ENCODE measurements around the gene BCL11B. TPM values are rescaled to one million over a fixed set of nuclear protein-coding genes. Genes with fewer than 3 reads are reported as not detected.

Gene BCL11B
- polyA plus RNA-seq, 1 donor: 1.4 TPM

DNA sequence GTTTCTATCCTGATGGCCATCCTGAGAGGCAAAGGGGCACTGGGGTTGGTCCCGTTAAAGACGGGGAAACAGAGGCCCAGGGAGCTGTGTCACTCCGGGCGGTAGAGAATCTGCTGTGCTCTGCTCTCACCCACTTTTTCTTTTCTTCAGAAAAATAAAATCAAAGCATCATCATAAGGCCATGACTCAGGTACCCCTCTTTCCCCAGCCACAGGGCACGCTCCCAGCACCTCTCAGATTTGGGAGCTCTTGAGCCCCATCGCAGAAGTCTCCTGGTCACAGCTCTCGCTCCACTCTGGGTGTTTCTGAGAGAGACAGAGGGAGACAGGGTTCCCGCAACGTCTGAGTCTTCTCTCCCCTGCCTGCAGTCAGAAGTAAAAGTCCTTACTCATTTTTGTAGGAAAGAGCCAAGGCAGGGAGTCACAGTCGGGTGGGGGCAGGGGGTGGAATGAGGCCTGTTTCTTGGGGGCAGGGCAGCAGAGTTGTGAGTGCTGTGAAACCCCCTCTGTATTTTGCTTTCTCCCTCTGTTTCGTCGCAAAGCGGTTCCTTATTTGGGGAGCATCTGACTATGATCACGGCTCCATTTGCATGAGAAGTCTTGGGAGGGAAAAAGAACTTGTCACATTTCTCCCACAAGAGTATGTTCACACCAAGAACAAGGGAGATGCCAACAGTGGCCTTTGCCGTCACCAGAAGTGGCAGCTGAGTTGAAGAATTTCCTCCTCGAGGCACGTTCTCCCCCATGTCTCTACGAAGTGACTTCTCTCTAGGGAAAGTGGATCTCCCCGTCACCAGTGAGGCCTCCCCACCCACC lies 139.0 kb downstream of the BCL11B start:
- DNase-seq: no peak

DNA sequence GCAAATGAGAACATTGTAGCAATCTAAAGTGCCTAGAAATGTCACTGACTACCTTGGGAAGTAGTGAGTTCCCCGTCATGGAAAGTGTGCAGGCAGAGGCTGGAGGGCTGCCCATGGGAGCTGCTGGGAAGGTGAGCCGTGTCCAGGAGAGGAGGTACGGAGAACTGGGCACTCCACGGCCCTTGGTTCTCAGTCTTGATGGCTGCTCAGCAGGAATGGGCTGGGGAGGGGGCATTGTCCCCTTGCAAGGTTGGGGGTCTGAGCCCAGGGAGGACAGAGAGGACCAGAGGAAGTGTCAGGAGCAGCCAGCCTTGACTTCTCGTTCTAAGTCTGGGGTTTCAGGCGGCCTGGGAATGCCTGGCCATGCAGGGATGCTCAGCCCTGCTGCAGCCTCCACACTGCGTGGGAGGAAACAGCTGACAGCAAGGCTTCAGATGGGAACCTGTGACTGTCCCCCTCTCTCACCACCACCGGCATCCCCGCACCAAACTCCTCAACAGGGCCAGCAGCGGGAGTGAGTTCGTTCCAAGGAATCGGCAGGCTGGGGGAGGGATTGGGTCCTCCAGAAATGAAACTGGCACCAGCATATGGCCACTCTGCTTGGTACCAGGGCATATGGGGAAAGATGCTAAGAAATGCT lies 140.2 kb downstream of the BCL11B start:
- no peak for DNase-seq

DNA sequence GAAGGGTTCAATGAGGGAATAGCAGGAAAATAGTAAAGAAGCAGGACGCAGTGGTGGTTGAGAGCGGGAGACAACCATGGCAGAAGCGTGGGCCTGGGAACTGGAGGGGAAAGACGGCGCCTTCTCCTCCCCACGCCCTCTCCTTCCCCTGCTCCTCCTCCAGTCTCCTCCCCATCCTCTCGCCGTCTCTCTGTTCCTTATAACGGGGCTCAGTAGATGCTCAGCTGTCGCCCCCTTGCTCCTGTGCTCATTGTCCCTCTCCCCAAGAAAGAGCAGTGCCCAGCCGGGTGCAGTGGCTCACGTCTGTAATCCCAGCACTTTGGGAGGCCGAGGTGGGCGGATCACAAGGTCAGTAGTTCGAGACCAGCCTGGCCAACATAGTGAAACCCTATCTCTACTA lies 142.0 kb downstream of the BCL11B start:
- DNase-seq: no peak

DNA sequence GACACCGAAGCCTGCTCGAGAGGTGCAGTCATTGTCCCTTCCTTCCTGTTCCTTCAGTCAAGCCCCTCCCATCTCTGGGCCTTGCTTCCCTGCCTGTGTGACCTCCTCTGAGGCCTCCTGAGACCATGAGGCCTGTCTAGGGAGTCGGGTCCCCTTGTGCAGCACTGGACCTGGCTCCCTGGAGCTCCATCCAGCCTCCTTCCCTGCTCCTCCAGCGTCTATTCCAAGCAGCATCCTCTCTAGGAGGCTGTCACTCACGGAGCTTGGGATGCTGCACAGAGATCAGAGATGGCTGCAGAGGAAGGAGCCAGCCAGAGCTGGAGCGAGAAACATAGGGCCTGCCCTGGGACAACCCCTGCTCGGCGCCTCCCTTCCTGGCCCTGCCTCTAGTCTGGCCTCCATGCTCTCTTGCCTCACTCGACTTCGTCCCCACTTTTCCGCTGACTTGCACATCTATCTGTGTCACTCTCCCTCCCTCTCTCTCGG lies 142.7 kb downstream of the BCL11B start:
- DNase-seq: no peak

DNA sequence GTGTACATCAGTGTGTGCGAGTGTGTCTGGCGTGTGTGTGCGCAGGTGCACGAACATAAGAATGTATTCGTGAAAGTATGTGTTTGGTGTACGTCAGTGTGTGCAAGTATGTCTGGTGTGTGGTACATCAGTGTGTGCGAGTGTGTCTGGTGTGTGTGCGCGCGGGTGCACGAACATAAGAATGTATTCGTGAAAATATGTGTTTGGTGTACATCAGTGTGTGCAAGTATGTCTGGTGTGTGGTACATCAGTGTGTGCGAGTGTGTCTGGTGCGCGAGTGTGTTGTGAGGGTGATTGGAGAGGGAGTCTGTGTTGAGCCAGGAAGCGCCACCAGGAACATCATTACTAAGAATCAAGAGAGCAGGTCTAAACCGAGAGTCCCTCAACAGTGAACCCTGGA lies 143.8 kb downstream of the BCL11B start:
- no peak for DNase-seq

DNA sequence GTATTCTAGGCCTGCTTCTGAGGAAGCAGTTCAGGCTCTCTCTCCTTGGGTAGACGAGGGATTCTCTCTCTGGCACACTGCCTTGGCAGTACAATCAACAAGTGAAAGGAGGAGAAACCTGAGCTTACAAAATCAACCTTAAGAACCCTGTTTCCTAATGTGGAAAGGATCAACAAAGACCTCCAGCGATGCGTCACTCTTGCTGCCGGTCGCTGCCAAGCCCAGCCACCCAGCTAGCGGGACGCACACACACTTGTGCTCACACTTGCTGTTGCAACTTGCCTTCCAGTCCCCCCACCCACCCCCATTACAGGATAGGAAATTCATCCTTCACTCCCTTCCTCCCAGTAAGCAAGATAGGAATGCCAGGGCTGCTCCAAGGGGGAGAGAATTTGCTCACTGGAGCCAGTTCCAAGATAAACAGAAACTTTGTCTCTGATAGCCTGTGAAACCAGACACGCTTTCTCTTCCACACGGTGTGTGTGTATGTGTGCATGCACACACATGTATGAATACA lies 144.3 kb downstream of the BCL11B start:
- no peak for DNase-seq

DNA sequence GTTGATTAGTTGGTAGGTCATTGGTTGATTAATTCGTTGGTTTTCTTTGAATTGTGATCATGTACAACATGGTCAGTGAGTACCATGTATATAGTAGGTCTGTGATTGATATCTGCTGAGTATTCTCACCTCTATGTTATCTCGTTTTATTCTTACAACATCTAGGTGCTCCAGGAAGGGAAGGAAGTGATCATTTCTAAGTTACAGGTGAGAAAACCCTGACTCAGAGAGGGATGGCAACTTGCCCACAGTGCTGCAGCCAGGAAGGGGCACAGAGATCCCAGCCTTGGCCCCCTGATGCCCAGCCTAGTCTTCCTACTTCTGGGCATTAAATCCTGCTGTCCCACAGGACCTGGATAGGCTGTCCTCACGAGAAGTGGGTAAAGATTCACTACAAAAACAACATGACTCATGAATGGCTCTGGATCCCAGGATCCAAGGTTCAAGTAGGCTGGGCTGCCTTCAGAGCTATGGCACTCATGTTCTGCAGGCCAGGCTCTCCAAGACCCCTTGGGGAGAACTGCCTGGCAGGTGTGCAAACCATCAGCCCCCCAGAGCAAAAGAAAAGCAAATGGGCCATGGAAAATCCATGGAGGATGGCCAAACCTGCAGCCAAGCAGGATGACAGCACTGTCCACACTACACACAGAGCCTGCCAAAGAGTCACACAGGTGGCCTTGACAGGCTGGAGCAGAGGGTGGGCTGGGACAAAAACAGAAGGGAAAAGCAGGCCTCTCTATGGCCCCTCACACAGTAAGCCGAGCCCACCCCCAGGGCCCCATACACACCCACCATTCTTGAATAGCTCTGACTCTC lies 146.2 kb downstream of the BCL11B start:
- DNase-seq: no peak

DNA sequence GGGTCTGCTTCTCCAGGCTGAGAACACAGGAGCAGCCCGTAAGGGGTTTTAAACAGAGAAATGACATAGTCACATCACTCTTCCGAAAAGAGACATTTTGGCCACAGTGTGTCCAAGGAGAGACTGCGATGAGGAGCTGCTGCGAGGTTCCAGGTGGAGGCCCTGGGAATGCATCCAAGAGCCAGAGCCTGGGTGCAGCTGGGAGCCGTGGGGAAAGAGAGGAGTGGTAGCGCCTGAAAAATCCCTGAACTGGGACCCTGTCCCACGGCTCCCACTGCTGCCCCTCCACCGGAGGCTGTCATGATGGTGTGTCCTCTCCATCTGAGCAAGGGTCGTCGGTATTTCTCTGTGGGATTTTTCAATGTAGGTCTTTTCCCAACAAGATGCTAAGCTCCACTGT lies 146.9 kb downstream of the BCL11B start:
- DNase-seq: no peak

DNA sequence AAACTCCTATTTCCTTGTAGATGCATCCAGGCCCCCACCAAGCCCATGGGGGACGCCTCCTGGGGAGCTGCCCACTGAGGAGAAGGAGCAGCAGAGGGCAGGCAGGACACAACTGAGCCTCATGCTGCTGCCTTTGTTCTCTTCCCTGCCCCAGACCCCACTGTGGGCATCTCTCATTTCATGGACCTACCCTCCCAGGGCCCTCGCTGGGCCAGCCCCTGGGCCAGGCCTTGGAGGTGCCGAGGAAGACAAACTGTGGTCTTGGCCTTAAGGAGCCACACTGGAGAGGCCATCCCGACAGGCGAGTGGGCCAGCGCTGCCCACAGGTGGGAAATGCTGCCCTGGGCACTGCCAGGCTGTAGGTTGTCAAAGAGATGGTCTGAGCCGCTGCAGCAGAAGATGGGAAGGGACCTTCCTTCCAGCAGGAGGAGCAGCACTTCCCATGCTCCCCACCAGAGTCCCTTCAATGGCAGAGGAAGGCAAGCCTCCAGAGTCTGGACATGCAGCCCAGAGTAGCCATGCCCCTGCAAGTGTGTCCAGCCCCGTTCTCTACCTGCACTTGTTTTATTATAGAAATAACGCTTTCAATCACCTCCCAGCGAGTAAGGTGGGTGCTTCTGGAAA lies 147.4 kb downstream of the BCL11B start:
- no peak for DNase-seq

DNA sequence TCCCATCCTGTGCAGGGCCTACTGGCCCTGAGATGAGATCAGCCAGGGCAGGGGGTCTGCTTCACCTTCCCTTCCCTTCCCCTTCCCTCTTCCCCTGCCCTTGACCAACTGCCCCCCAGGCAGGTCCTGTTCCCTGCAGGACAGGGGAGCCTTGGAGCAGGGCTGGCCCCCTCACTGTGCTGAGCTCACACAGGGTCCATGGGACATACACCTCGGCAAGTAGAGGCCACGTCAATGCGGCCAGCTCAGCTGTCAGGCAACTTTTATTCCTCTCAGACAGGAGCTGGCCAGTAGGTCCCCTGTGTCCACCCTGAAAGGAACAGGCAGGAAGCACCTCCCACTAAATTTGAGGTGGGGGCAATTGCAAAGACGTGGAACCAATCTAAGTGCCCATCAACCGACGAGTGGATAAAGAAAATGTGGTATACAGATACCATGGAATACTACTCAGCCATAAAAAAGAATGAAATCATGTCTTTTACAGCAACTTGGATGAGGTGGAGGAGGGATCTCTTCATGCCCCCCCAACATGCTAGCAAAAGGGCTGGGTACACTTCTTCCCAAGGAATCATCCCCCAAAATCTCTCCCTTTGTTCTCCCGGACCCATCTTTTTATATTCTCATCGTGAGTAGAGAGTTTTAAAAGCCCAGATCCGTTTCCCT lies 148.7 kb downstream of the BCL11B start:
- DNase-seq: no peak

DNA sequence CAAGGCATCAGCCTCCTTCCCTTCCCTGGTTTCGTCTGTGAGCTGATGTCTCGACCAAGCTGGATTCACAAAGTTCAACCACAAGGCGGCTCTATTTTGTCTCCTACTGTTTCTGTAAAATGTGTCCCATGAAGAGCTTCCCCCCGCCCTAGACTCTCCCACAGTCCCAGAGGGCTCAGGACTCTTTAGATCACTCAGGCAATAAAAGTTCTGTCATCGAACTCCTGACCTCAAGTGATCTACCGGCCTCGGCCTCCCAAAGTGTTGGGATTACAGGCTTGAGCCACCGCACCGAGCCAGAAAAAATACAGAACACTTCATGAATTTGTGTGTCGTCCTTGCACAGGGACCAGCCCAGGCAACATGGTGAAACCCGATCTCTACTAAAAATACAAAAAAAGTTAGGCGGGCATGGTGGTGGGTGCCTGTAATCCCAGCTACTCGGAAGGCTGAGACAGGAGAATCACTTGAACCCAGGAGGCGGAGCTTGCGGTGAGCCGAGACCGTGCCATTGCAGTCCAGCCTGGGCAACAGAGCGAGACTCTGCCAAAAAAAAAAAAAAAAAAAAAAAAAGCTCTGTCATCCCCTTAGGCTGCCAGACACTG lies 149.4 kb downstream of the BCL11B start:
- DNase-seq: no peak

DNA sequence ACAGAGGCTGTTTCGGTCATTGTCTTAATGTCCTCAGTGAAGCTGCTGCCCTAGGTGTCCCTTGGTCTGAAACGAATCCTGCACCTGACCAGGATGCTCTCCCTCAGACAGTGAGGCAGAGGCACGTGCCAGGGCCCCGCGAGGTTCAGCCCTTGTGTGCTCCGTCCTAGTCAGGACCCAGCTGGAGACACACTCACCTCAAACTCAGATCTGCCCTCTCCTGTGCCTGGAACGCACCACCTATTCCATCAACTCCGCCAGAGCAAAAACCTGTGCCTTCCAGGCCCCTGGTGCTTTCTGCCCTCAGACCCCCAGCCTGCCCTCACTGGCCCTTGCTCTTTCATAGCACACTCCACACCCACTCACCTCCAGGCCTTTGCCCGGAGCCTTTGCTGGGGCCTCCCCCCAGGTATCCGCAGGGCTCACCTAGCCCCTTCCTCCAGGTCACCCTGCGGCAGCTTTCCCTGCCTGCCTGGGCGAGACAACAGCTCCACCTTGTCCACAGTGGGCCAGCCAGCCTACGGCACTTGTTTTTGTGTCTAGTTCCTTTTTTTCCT lies 150.6 kb downstream of the BCL11B start:
- no peak for DNase-seq

DNA sequence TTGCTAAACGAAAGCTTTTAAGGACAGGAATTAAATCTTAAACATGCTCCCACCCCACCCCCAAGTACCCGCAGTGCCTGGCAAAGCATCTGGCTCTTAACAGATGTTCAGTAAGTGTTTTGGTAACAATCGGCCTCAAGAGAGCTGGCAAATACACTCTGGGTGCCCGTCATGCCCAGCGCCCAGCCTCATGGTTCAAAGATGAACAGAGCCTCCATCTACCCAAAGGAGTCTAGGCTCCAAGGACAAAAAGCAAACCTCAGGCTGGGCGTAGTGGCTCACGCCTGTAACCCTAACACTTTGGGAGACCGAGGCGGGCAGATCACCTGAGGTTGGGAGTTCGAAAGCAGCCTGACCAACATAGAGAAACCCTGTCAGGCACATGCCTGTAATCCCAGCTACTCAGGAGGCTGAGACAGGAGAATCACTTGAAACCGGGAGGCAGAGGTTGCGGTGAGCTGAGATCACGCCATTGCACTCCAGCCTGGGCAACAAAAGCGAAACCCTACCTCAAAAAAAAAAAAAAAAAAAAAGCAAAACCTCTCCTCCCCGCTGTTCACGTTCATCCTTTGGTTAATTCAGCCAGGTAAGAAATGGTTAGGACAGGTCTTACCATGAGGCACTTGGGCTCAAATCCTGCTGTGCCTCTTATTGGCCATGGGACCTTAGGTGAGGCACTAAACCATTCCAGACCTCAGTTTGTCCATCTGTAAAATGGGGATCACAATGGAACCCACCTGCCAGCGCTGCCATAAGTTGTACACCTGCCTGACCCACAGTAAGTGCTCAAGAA lies 151.3 kb downstream of the BCL11B start:
- DNase-seq: no peak

DNA sequence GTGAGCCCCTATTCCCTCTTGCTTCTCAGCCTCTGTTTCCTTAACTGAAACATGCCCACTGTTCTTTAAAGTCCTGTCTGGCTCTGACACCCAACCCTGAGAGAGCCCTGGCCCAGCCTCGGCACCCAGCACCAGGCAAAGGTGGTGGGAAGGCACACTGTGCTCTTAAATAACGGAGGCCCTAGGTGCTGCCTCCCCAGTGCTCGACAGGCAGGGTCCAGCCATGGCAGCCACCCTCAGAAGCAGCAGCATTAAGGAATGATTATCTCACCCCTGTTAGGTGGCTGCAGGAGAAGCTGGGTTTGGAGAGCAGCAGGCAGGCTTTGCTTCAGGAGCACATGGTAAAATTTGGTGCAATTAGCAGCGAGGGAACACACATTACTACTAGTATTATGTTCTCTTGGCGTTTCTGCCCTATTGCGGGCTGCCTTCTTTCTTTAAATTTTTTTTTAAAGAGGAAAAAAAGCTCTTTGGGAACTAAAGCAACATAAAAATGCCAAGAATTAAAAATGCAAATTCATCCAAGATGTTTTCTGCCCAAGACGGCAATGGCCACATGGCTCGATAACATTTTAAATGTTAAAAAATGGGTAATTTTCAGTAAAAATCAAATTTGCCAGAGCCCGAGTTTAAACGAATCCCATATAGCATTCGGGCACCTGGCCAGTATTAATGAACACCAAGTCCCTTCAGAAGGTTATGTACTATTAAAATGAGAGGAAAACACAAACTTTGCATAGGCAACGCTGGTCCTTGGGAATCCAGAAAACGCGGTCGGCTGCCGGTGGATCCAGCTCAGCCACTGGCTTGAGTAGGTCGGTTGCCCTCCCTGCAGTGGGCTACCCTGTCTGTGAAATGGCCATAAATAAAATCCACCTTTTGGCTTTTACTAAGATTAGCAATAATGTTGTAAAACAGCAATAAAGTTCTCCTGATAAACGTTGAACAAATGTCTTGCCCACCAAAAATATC lies 152.2 kb downstream of the BCL11B start:
- no peak for DNase-seq

Other genes with a start within 250 kb of the BCL11B start
- gene SETD3, start 208.7 kb upstream of the BCL11B start, polyA plus RNA-seq (ENCODE audit: insufficient read length): 73.5 TPM
- gene CCNK, start 209.2 kb upstream of the BCL11B start, polyA plus RNA-seq (ENCODE audit: insufficient read length): 34.0 TPM

Measured in hindlimb muscle (tissue), 1 donor.